Embryonic facial prominence (tissue), 1 donor: Measurements from ENCODE around the gene SCRN1.

ENCODE experiments used
- DNase-seq: peaks from one replicate; pipeline ENCODE4 v3.0.0-alpha.2; 2016; ENCODE audit errors: extremely low spot score

Gene SCRN1

GRCh38 chr7:30003098-30003497 lies 13.5 kb upstream of the SCRN1 start:
- DNase-seq = no peak

GRCh38 chr7:30001998-30002397 lies 12.4 kb upstream of the SCRN1 start:
- DNase-seq = no peak

GRCh38 chr7:29998489-29998888 lies 8.9 kb upstream of the SCRN1 start:
- no peak for DNase-seq

DNA sequence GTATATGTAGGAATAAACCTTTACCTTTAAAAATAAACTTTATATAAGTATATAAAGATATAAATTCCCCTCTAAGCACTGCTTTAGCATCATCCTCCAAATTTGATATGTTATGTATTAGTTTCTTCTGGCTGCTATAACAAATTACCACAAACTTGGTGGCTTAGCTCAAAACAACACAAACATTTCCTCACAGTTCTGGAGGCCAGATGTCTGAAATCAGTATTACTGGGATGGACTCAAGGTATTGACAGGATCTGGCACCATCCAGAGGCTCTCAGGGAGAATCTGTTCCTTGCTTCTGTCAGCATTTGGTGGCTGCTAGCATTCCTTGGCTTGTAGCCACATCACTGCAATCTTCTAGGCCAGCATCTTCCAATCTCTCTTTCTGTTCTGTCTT lies 6.7 kb upstream of the SCRN1 start:
- DNase-seq = no peak

- no peak for DNase-seq
These were observed 6.1 kb upstream of the SCRN1 start for GRCh38 chr7:29995652-29996051.

- no peak for DNase-seq
These were observed 3.5 kb upstream of the SCRN1 start for GRCh38 chr7:29993140-29993539.

- DNase-seq = no peak
These were observed 2.3 kb upstream of the SCRN1 start for GRCh38 chr7:29991937-29992336.

- no peak for DNase-seq
These were observed 1.3 kb upstream of the SCRN1 start for GRCh38 chr7:29990931-29991330.

DNA sequence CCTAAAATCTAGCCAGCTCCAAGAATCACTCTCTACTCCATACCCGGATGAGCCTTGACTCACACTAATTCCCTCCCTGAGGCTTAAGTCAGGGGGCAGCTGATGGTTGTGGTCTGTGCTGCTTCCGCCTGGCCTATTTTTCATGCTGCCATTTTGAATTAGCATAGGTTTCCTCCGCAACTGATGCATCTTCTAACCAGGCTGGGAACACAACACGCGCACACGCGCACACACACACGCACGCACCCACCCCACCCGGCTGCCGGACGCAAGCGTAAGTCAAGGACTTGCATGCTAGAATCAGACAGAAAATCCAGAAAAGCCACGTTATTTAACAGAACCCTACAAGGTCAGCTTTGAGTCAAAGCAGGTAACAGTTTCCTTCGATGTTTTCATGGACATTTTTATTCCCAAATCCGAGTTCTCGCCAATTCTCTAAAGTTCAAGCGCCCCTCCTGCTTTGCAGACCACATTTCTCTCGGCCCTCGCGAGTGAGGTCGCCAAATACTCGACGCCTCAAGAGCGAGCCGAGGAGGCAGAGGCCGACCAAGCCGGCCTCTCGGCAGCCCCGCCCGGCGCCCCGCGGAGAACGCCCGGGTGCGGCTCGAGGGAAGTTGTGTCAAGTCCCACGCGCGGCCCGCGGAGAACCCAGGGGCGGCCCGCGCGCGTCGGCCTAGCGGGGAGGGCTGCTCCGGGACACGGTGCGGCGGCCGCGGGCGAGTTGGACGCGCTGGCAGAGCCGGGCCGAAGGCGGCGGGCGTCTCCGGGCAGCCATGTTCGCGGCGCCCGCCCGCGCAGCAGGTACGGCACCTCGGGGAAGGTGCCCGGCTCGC lies 961 bp downstream of the SCRN1 start:
- peak; percentile 34 for DNase-seq

DNA sequence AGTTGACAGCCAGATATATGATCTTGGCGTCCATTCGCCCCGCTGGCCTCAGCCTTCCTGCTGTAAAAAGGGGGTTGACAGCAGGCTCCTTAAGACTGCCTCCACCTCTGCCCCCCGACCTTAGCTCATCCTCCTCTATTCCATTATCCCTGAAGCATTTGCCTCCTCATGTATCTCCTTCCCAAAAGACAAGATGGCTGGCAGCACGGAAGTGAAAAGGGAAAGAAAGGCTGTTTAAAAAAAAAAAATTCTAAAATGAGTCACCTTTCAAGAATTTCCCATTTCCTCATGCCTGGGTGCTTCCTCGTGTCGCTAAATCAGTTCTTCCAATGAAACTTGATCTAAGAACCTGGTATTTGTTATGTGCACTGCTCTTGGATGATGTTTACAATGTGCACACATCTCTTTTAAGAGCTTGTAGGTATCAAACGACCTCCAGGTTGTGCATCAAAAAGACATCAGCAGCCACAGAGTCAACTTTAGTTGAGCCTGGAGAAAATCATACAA lies 1.7 kb downstream of the SCRN1 start:
- peak; percentile 33 for DNase-seq

- DNase-seq = no peak
These were observed 2.5 kb downstream of the SCRN1 start for GRCh38 chr7:29987083-29987482.

DNA sequence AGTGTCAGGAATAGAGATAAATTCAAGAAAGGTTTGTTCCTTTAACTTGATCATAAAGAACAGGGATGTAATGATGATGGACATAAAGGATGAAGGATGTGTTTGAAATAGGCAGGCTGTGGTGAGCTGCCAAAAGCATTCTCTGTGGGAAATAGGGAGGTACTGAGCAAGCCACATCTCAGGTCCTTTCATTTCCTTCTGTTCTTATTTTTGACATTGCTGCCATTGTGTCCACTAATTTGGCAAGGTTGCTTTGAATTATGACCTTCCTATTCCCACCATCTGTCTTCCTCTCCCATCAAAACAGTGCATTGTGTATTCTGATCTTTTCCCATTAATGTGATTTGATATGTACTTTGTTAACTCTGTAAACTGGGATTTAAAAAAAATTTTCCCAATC lies 9.4 kb downstream of the SCRN1 start:
- no peak for DNase-seq

GRCh38 chr7:29977886-29978651 lies 11.5 kb downstream of the SCRN1 start:
- no peak for DNase-seq

DNA sequence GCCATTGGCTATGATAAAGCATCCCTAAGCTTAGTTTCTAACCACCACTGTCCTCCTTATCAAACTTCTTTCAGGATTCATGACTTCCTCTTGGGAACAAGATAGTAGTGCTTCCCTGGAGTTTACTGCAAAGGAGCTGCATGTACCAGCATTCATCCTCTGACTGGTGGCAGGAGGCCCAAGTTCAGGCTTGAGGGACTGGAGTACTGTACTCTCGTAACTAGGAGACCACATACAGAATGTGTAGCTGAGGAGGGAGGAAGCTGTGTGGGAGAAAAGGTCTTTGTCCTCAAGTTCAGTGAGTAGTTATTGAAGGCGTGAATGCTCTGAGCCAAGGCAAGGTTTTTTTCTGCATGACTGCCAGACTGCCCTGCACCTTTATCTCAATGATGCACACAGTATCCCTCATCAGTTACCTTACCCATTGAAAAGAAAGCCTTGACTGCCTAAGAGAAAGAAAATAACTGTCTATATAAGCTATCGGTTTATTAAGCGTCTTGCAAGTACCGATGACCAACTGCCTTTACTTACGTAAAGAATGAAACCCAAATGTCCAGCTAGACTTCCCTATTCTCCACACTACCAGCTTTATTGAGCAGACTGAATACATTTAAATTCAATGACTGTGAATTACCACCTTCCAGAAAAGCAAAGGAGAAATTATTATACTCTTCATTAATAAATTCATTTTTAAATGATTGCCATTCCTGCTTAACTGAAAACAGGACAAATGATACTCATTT lies 12.8 kb downstream of the SCRN1 start:
- no peak for DNase-seq

DNA sequence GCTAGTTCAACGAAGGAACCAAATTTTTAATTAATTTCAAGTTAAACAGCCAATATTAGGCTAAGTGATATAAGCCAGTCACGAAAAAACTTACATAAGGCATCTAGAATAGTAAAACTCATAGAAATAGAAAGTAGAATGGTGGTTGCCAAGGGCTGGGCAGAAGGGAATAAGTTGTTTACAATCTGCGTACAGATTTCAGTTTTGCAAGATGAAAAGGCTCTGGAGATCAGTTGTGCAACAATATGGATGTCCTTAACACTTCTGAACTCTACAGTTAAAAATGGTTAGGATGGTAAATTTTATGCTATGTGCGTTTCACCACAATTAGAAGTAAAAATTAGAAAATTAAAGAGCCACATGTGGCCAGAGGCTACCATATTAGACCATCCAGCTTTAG lies 13.3 kb downstream of the SCRN1 start:
- DNase-seq = no peak

DNA sequence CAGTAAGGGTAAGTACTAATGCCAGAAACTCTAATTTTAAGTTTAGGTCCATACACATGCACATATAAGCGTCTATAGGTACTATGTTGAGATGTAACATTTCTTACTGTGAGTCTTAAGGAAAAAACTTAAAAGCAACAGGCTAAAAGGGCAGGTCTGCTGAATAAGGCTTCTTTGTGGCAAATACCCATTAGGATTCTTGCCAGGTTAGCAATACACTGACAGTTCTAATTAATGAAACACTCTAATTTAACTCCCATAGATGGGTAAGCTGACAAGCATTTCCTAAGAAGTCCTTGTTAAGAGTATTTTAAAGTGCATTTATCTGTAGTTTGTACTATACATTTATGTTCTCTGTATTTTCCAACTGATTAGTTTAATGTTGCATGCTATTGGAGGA lies 14.0 kb downstream of the SCRN1 start:
- no peak for DNase-seq

DNA sequence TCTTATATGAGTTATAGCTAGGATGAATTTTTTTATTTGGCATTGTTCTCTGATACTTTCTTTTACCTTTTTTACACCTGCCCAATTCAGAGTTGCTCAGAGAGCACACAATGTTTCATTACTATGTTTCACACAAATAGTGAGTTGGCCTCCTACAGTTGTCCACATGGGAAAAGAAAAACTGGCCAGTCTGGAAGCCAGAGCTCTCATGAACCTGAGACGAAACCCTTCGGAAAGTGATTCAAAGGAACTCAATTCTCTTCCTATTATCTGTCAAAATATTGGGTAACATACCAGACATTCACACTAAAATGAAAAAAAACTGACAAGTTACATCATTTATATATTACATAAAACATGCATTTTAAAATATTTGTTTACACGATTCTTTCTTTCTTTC lies 15.3 kb downstream of the SCRN1 start:
- DNase-seq = no peak

DNA sequence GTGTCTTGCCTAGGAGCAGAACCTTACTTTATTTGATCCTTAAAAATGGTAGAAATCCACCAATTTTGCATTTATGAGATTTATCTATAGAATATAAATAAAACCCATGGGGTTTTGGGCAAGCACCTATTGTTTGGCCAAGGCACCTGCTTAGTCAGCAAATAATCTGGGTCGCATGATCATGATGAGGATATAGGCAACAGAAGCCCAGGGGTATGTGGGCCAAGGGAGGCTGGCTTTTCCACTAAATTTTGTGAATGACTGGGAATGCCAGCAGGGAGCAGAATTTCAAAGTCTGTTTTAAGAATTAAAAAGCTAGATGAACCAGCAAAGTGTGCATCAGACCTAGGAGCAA lies 17.3 kb downstream of the SCRN1 start:
- DNase-seq = no peak

DNA sequence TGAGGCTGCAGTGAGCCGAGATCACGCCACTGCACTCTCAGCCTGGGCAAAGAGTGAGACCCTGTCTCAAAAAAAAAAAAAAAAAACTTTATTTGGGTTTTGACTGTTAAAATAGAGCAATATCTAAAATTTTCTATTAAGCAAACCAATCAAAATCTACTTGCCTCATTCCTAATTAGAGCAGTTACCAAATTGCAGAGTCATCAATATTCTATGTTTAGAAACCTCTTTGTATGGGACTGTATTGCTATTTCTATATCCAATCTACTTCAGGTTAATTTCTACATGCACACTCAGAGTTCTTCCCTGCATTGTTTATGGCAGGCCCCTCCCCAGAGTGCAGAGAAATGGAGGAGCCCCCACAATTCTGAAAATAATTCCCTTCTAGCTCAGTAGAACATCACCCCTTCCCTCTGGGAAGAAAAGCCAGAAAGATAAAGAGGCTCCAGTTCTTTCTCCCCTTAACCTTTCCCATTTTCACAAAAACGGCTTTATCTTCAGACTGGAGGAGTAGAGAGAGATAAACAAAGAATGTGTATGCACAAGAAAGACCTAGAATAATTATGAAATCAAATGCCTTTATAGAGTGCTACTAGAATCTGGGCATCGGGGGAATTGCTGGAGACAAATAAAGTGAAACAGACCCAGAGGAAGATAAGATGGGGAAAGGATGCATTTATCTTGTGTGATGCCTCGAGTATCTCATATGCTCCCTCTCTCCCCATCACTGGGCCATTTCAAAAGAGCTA lies 17.9 kb downstream of the SCRN1 start:
- no peak for DNase-seq

- no peak for DNase-seq
These were observed 19.4 kb downstream of the SCRN1 start for GRCh38 chr7:29970158-29970557.

- no peak for DNase-seq
These were observed 19.9 kb downstream of the SCRN1 start for GRCh38 chr7:29969738-29970137.
